Chondrocyte (in vitro differentiated cells): ENCODE data around the gene DIP2C. TPM values are rescaled to one million over a fixed set of nuclear protein-coding genes. Genes with fewer than 3 reads are reported as not detected.

Experiments used
- DNase-seq: peaks from one replicate; pipeline ENCODE4 v3.0.0; 2021; ENCODE audit warnings: mixed read lengths, low spot score
- H3K27ac Mint-ChIP-seq: one replicate; pipeline ENCODE4 v1.8.0; 2021; ENCODE audit warnings: mild to moderate bottlenecking, moderate library complexity, mixed read lengths; ENCODE audit not compliant: unreplicated experiment
- H3K27me3 Mint-ChIP-seq: 2 replicates; pipeline ENCODE4 v1.8.0; 2021; ENCODE audit warnings: low read depth, mixed read lengths
- H3K36me3 Mint-ChIP-seq: 2 replicates; pipeline ENCODE4 v1.8.0; 2021; ENCODE audit warnings: low read depth, mixed read lengths
- H3K4me1 Mint-ChIP-seq: 2 replicates; pipeline ENCODE4 v1.8.0; 2021; ENCODE audit warnings: low read depth, mild to moderate bottlenecking, mixed read lengths
- H3K4me3 Mint-ChIP-seq: one replicate; pipeline ENCODE4 v1.8.0; 2021; ENCODE audit warnings: mild to moderate bottlenecking, moderate library complexity, mixed read lengths; ENCODE audit not compliant: unreplicated experiment
- H3K9me3 Mint-ChIP-seq: 2 replicates; pipeline ENCODE4 v1.8.0; 2021; ENCODE audit warnings: low read depth, mixed read lengths
- total RNA-seq: library from RNA; stranded (reverse); gene quantifications from 3 replicates; pipeline ENCODE4 v1.2.1, GENCODE V29; 2021
- TF ChIP-seq, protein P1 (sequence below): fragments of 200-600 bp; sonication (generic); IDR thresholded peaks from 2 replicates; pipeline ENCODE4 v1.5.0; 2021; ENCODE audit warnings: antibody characterized with exemption, mild to moderate bottlenecking, moderate library complexity

Gene DIP2C
- total RNA-seq, 1 donor from 2014 or later, result 47.9 TPM

- TF ChIP-seq, protein P1, sequence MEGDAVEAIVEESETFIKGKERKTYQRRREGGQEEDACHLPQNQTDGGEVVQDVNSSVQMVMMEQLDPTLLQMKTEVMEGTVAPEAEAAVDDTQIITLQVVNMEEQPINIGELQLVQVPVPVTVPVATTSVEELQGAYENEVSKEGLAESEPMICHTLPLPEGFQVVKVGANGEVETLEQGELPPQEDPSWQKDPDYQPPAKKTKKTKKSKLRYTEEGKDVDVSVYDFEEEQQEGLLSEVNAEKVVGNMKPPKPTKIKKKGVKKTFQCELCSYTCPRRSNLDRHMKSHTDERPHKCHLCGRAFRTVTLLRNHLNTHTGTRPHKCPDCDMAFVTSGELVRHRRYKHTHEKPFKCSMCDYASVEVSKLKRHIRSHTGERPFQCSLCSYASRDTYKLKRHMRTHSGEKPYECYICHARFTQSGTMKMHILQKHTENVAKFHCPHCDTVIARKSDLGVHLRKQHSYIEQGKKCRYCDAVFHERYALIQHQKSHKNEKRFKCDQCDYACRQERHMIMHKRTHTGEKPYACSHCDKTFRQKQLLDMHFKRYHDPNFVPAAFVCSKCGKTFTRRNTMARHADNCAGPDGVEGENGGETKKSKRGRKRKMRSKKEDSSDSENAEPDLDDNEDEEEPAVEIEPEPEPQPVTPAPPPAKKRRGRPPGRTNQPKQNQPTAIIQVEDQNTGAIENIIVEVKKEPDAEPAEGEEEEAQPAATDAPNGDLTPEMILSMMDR, result no peak
- peaks cover 3% of the 10 kb centered on the region for H3K4me1 Mint-ChIP-seq
- H3K27me3 Mint-ChIP-seq, result no peaks in the 10 kb centered on the region
- no peak overlapping the region for H3K4me3 Mint-ChIP-seq
- H3K36me3 Mint-ChIP-seq, result peaks cover 40% of the 10 kb centered on the region
- H3K9me3 Mint-ChIP-seq, result no peaks in the 10 kb centered on the region
- DNase-seq, result no peak
- H3K27ac Mint-ChIP-seq, result no peak overlapping the region
Measured at GRCh38 chr10:386771-387592, 302.5 kb downstream of the DIP2C start.

GRCh38 chr10:385571-386300, 303.7 kb downstream of the DIP2C start:
- Mint-ChIP-seq H3K4me1 (peaks cover 12% of the 10 kb centered on the region), H3K36me3 (peaks cover 49% of the 10 kb centered on the region), H3K4me3 (no peak overlapping the region), H3K9me3 (peaks cover 3% of the 10 kb centered on the region), H3K27me3 (no peaks in the 10 kb centered on the region), H3K27ac (no peak overlapping the region)
- TF ChIP-seq, protein P1, result no peak
- no peak for DNase-seq

DNA sequence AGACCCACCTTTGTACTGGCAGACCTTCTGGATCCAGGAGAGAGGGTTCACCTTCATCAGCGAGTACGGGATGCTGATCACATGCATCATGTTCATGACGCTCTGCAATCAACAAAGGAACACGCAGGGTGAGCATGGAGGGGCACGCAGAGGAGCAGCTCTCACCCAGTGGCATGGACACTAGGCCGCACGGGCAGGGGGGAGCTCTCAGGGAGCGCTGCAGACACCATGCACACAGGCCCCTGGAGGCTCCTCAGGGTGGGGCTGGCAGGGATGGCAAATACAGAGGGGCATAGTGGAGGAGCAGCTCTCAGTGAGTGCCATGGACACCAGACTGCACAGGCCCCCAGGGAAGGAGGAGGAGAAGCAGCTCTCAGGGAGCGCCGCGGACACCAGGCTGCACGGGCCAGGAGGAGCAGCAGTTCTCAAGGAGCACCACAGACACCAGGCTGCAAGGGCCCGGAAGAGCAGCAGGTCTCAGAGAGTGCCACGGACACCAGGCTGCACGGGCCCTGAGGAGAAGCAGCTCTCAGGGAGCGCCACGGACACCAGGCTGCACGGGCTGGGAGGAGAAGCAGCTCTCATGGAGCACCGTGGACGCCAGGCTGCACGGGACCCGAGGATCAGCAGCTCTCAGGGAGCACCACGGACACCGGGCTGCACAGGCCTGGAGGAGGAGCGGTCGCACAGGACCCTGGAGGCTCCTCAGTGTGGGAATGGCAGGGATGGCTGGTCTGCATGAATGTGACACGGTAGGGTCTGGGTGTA, 304.7 kb downstream of the DIP2C start:
- peaks cover 50% of the 10 kb centered on the region for H3K36me3 Mint-ChIP-seq
- TF ChIP-seq, protein P1, result no peak

DNA sequence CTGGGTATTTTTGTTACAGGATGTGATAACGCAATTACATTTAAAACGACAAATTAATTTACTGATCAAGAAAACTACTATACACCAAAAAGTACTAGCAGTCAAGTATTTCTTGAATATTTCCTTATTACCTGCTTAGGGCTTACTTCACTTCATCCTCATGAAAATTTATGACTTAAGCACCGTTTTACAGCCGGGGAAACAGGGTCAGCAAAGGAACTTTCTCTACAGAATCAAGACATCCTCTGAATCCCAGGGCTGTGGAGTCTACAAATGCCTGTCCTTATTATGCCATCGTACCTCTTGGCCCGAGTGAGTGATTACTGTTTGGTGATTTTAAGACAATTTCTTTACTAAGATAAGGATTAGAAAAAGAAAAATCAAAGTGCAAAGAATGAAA, 305.9 kb downstream of the DIP2C start:
- Mint-ChIP-seq H3K36me3 (peaks cover 53% of the 10 kb centered on the region), H3K27ac (no peak overlapping the region), H3K4me3 (no peak overlapping the region), H3K27me3 (no peaks in the 10 kb centered on the region), H3K4me1 (peaks cover 21% of the 10 kb centered on the region), H3K9me3 (peaks cover 3% of the 10 kb centered on the region)
- TF ChIP-seq, protein P1, result no peak
- DNase-seq, result no peak

More for the DNA sequence above, 304.7 kb downstream of the DIP2C start:
- no peaks in the 10 kb centered on the region for H3K27me3 Mint-ChIP-seq
- no peak for DNase-seq
- H3K4me3 Mint-ChIP-seq, result no peak overlapping the region
- H3K27ac Mint-ChIP-seq, result no peak overlapping the region
- H3K4me1 Mint-ChIP-seq, result peaks cover 21% of the 10 kb centered on the region
- peaks cover 3% of the 10 kb centered on the region for H3K9me3 Mint-ChIP-seq

DNA sequence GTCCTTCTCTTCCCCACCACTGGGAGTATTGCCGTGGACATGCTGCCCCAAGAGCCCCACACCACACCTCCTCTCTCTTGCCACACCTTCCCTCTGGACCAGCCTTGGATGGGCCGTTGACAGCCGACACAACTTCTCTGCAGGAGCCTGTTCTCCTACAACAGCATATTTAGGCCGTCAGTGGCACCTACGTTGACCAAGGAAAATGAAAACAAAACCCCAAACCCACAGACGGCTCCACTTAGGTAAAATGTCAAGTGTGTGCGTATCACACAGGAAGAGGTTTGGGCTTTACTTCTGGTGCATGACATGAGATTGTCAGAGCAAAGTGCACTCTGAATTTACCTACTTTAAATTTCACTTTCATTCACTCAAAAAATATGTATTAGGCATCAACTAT, 307.7 kb downstream of the DIP2C start:
- TF ChIP-seq, protein P1, result no peak
- no peak overlapping the region for H3K4me3 Mint-ChIP-seq
- no peak overlapping the region for H3K27ac Mint-ChIP-seq
- peaks cover 26% of the 10 kb centered on the region for H3K4me1 Mint-ChIP-seq
- DNase-seq, result no peak
- no peaks in the 10 kb centered on the region for H3K27me3 Mint-ChIP-seq
- peaks cover 43% of the 10 kb centered on the region for H3K36me3 Mint-ChIP-seq
- peaks cover 3% of the 10 kb centered on the region for H3K9me3 Mint-ChIP-seq
